ENCODE results near the gene PRKCI.
"Not testable (repeated sequence)": the region's sequence is repeated elsewhere in the genome, so short reads cannot be mapped to it uniquely, and the experiment has no call there.

The PRKCI gene

GRCh38 chr3:170222647-170223541, 670 bp downstream of the PRKCI start:
- DNase-seq, result peak in 36 of 56 donors; percentile 11 to 77 (median 46)

GRCh38 chr3:170225166-170225565, 2.9 kb downstream of the PRKCI start:
- no peak for DNase-seq

- no peak for DNase-seq
Measured at GRCh38 chr3:170226426-170226960, 4.3 kb downstream of the PRKCI start.

- no peak for DNase-seq
Measured at GRCh38 chr3:170228093-170228766, 6.0 kb downstream of the PRKCI start.

- DNase-seq, result no peak
Measured at GRCh38 chr3:170232266-170232665, 10.0 kb downstream of the PRKCI start.

GRCh38 chr3:170233530-170233929, 11.3 kb downstream of the PRKCI start:
- no peak for DNase-seq

- no peak for DNase-seq
Measured at GRCh38 chr3:170240142-170240541, 17.9 kb downstream of the PRKCI start.

GRCh38 chr3:170240671-170241070, 18.4 kb downstream of the PRKCI start:
- no peak for DNase-seq

- no peak for DNase-seq
Measured at GRCh38 chr3:170244576-170244975, 22.4 kb downstream of the PRKCI start.

- DNase-seq, result no peak
Measured at GRCh38 chr3:170247875-170248274, 25.7 kb downstream of the PRKCI start.

GRCh38 chr3:170256597-170256996, 34.4 kb downstream of the PRKCI start:
- no peak for DNase-seq

- no peak for DNase-seq
Measured at GRCh38 chr3:170257145-170257544, 34.9 kb downstream of the PRKCI start.

GRCh38 chr3:170258105-170258487, 35.9 kb downstream of the PRKCI start:
- no peak for DNase-seq

- DNase-seq, result no peak
Measured at GRCh38 chr3:170259907-170260306, 37.7 kb downstream of the PRKCI start.

- DNase-seq, result no peak
Measured at GRCh38 chr3:170267793-170268192, 45.6 kb downstream of the PRKCI start.

GRCh38 chr3:170269673-170270254, 47.5 kb downstream of the PRKCI start:
- not testable (repeated sequence) for DNase-seq

- DNase-seq, result no peak
Measured at GRCh38 chr3:170270282-170270881, 48.2 kb downstream of the PRKCI start.

GRCh38 chr3:170274641-170275040, 52.4 kb downstream of the PRKCI start:
- DNase-seq, result no peak

- no peak for DNase-seq
Measured at GRCh38 chr3:170275832-170276231, 53.6 kb downstream of the PRKCI start.

- DNase-seq, result not testable (repeated sequence)
Measured at GRCh38 chr3:170277311-170277710, 55.1 kb downstream of the PRKCI start.

GRCh38 chr3:170277833-170278580, 55.8 kb downstream of the PRKCI start:
- no peak for DNase-seq
